HepG2 (cell line): ENCODE data around the gene NPSR1. TPM values are rescaled to one million over a fixed set of nuclear protein-coding genes. Genes with fewer than 3 reads are reported as not detected.

Experiments
- ATAC-seq: fragments of 200-7000 bp; cut with Tn5 transposase; 3 replicates; pipeline ENCODE4 v1.9.1; 2020; ENCODE audit warnings: mild to moderate bottlenecking, moderate library complexity
- BruUV-seq: library from RNA; stranded (reverse); fragments of 400-500 nt; replicated peaks from 2 replicates; lab custom pipeline; 2021; lab: Mats Ljungman, UMichigan
- CTCF ChIA-PET: fragments of 300-600 bp; formaldehyde crosslinking; extraction: SDS; loops from one replicate; lab custom pipeline; 2021; ENCODE audit warnings: low total read pairs, inconsistent platforms, low intra/inter-chr PET ratio; lab: Yijun Ruan, JAX
- POLR2A ChIA-PET: fragments of 350-600 bp; sonication (Branson Sonifier 250); formaldehyde crosslinking; loops from one replicate; lab custom pipeline; 2020; ENCODE audit warnings: antibody characterized with exemption, inconsistent platforms; lab: Yijun Ruan, JAX
- DNase-seq: peaks from one replicate; pipeline ENCODE4 v3.0.0-alpha.2; 2015; ENCODE audit warnings: low spot score
- FAIRE-seq: peaks from 3 replicates; lab custom pipeline; 2011; peaks lifted over from hg19 to GRCh38; lab: Jason Lieb, UNC
- H2AFZ ChIP-seq: one replicate; pipeline ENCODE4 v1.6.1; 2011; ENCODE audit warnings: low read length, inconsistent platforms
- H3K27ac ChIP-seq: fragments of 300-600 bp; 3 replicates; pipeline ENCODE4 v1.8.0; 2011; ENCODE audit warnings: mixed run types, mild to moderate bottlenecking, mixed read lengths, low read length, inconsistent platforms; ENCODE audit not compliant: insufficient read depth; ENCODE audit errors: extremely low read length
- H3K27me3 ChIP-seq, 2 experiments: fragments of 200-600 bp in 1 of 2; 2 replicates in 1 of 2; 3 replicates in 1 of 2; pipeline versions ENCODE4 v1.6.0 to v1.8.0; 2011; ENCODE audit warnings: low read length in 2 of 2, mild to moderate bottlenecking in 2 of 2, moderate library complexity in 2 of 2, inconsistent platforms in 1 of 2; ENCODE audit not compliant: insufficient read depth in 2 of 2, control insufficient read depth in 1 of 2
- H3K36me3 ChIP-seq, 2 experiments: fragments of 200-600 bp in 1 of 2; replicated peaks in 1 of 2; 2 replicates in 1 of 2; 3 replicates in 1 of 2; pipeline versions ENCODE4 v1.5.1 to v1.8.0; 2011; ENCODE audit warnings: low read length in 2 of 2, inconsistent platforms in 1 of 2; ENCODE audit not compliant: insufficient read depth in 2 of 2, control insufficient read depth in 1 of 2
- H3K4me1 ChIP-seq: 2 replicates; pipeline ENCODE4 v1.5.1; 2012; ENCODE audit warnings: low read length, inconsistent platforms; ENCODE audit not compliant: insufficient read depth
- H3K4me2 ChIP-seq: 2 replicates; pipeline ENCODE4 v1.6.0; 2011; ENCODE audit warnings: low read depth, low read length, inconsistent platforms
- H3K4me3 ChIP-seq, 3 experiments: fragments of 200-600 bp in 1 of 3; sonication (generic), shearing (Covaris generic) in 1 of 3; replicated peaks in 1 of 3; 2 replicates each; pipeline ENCODE4 v1.5.1; 2011 to 2016; ENCODE audit warnings: low read length in 3 of 3, inconsistent platforms in 2 of 3, low read depth in 2 of 3, mild to moderate bottlenecking in 2 of 3, control low read depth in 1 of 3, mixed read lengths in 1 of 3; ENCODE audit not compliant: insufficient read depth in 1 of 3
- H3K79me2 ChIP-seq: one replicate; pipeline ENCODE4 v1.6.1; 2011; ENCODE audit warnings: low read length, inconsistent platforms; ENCODE audit not compliant: insufficient read depth
- H3K9ac ChIP-seq: 2 replicates; pipeline ENCODE4 v1.6.0; 2011; ENCODE audit warnings: mild to moderate bottlenecking, low read depth, low read length, inconsistent platforms; ENCODE audit not compliant: insufficient read depth
- H3K9me3 ChIP-seq: 2 replicates; pipeline ENCODE4 v1.5.1; 2012; ENCODE audit warnings: mild to moderate bottlenecking, low read length
- H4K20me1 ChIP-seq: 2 replicates; pipeline ENCODE4 v1.6.0; 2011; ENCODE audit warnings: inconsistent platforms, mild to moderate bottlenecking, low read length, moderate library complexity; ENCODE audit not compliant: insufficient read depth
- GMEB2 ChIP-seq: IDR thresholded peaks from 2 replicates; pipeline ENCODE4 v1.6.1; 2016; ENCODE audit warnings: missing biosample characterization, missing genetic modification reagents, low read depth
- WGBS: methylation state at CpG from one replicate; pipeline ENCODE4 v1.1.6; 2017; ENCODE audit warnings: low lambda C conversion rate; 5-methylcytosine and 5-hydroxymethylcytosine counted together
- in situ Hi-C: cut with HindIII; loops from 2 replicates; pipeline ENCODE4 v1.10.0; 2017; ENCODE audit warnings: low pct_unique_long_range_greater_than_20kb; ENCODE audit not compliant: extremely low pct_ligation_motif_present
- intact Hi-C: fragments of 100-400 bp; cut with micrococcal nuclease; formaldehyde crosslinking; loops from one replicate; pipeline ENCODE4 v1.10.0; 2022; ENCODE audit not compliant: unreplicated experiment
- polyA plus RNA-seq, 8 experiments: library from polyadenylated mRNA; depleted of rRNA in 3 of 8; stranded (reverse) in 7 of 8; unstranded in 1 of 8; fragments of >200 nt; fragmentation: Illumina TruSeq in 4 of 8; extraction: Trizol in 4 of 8; gene quantifications; 2 replicates each; pipeline versions ENCODE4 v1.2.1 to v1.2.3, GENCODE V29; 2011 to 2016; ENCODE audit warnings: low read depth in 4 of 8, missing spikeins in 1 of 8, mixed read lengths in 1 of 8; ENCODE audit not compliant: insufficient read depth in 1 of 8
- total RNA-seq, 5 experiments: library from RNA; depleted of rRNA; stranded (reverse); fragments of >200 nt; fragmentation: Illumina TruSeq; extraction: Trizol; gene quantifications; 2 replicates each; pipeline ENCODE4 v1.2.3, GENCODE V29; 2016; ENCODE audit warnings: low read depth in 1 of 5
- TF ChIP-seq, protein P1 (sequence below), 2 experiments: sonication (generic) in 1 of 2; formaldehyde crosslinking in 1 of 2; IDR thresholded peaks; 2 replicates each; pipeline versions ENCODE4 v1.4.0 to v1.6.1; 2016 to 2020; ENCODE audit warnings: borderline replicate concordance in 1 of 2, low read depth in 1 of 2, mild to moderate bottlenecking in 1 of 2, missing genetic modification reagents in 1 of 2

Gene NPSR1
- total and polyA plus RNA-seq, 2 of the 13 experiments (the other 11 are each of a cell fraction or from before 2014, with no cell fraction given): not detected

- Histone ChIP-seq H2AFZ (no peak overlapping the region), H3K36me3 (peaks cover 0 to 4% of the 10 kb centered on the region in 2 experiments; a peak in 1 of 5 replicates), H3K27ac (no peak overlapping the region), H4K20me1 (no peaks in the 10 kb centered on the region), H3K4me2 (no peak overlapping the region), H3K27me3 (no peaks in the 10 kb centered on the region), H3K79me2 (no peaks in the 10 kb centered on the region), H3K4me1 (peaks cover 44% of the 10 kb centered on the region), H3K9ac (no peak overlapping the region), H3K9me3 (no peaks in the 10 kb centered on the region), H3K4me3 (no peak overlapping the region)
- no TSS peak for BruUV-seq
- in situ Hi-C loops: no loop called here
- no peak for TF ChIP-seq GMEB2 (CRISPR knock-in tag)
- TF ChIP-seq, protein P1, sequence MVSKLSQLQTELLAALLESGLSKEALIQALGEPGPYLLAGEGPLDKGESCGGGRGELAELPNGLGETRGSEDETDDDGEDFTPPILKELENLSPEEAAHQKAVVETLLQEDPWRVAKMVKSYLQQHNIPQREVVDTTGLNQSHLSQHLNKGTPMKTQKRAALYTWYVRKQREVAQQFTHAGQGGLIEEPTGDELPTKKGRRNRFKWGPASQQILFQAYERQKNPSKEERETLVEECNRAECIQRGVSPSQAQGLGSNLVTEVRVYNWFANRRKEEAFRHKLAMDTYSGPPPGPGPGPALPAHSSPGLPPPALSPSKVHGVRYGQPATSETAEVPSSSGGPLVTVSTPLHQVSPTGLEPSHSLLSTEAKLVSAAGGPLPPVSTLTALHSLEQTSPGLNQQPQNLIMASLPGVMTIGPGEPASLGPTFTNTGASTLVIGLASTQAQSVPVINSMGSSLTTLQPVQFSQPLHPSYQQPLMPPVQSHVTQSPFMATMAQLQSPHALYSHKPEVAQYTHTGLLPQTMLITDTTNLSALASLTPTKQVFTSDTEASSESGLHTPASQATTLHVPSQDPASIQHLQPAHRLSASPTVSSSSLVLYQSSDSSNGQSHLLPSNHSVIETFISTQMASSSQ (IDR thresholded peaks at IDR 0.05; ENCODE audit: low read depth): peak; percentile 42; the same call in 1 of the 2 replicates
- TF ChIP-seq, protein P1 (CRISPR knock-in tag; IDR thresholded peaks at IDR 0.05; ENCODE audit: borderline replicate concordance): no peak
- WGBS: 79% methylated on average over 1 of the region's 1 CpG
- DNase-seq (peak; percentile 15), FAIRE-seq (no peak), ATAC-seq (peak; percentile 12; the same call in 1 of the 3 replicates)
- ChIA-PET CTCF (no interaction called here), POLR2A (no interaction called here)
- intact Hi-C loops: no loop called here
These were observed 2.6 kb upstream of the NPSR1 start for GRCh38 chr7:34655384-34655783.
